ENCODE data around the gene EPB41L4A.

The EPB41L4A gene

GRCh38 chr5:112143690-112144089 is 275.4 kb downstream of the EPB41L4A start:
- no peak for DNase-seq

DNA sequence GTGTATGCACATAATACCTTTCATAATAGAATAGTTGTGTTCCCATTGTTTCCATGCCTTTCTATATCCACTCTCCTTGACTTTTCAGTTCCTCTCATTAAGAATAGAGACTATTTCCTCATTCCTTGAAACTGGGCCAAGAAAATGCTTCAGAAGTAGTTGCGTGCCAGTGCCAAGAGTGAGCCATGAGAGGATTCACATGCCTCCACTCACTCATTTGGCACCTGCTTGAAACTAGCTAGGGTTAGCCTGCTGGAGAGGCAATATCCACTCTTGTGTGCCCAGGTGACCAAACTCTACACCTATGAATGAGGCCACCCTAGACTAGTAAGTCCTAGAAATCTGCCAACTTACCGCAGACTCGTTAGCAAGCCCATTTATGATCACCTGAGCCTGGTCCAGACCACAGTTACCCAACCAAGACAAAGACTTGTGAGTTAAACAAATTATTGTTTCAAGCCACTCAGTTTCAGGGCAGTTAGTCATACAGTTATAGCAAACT is 276.3 kb downstream of the EPB41L4A start:
- no peak for DNase-seq

GRCh38 chr5:112141582-112141981 is 277.5 kb downstream of the EPB41L4A start:
- no peak for DNase-seq

DNA sequence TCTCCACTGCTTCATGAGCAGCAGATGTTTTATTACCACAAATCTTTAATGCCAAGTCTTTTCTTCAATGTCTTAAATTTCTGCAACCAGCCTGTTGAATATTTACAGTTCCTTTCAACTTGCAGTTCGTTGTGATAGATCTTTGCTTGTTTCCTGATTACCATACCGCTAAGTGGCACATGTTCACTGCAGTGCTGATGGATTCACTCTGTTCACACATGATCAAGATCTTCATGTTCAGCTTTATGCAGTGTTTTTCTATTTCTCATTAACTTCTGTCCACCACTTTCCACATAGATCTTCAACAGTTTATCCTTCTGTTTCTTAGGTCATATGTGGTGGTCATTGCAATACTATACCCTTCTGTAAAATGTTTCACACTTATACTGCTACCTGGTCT is 280.6 kb downstream of the EPB41L4A start:
- DNase-seq = no peak

GRCh38 chr5:112136773-112137172 is 282.3 kb downstream of the EPB41L4A start:
- no peak for DNase-seq

- DNase-seq = no peak
These were observed 291.2 kb downstream of the EPB41L4A start for GRCh38 chr5:112127861-112128260.

- no peak for DNase-seq
These were observed 292.1 kb downstream of the EPB41L4A start for GRCh38 chr5:112126982-112127381.

DNA sequence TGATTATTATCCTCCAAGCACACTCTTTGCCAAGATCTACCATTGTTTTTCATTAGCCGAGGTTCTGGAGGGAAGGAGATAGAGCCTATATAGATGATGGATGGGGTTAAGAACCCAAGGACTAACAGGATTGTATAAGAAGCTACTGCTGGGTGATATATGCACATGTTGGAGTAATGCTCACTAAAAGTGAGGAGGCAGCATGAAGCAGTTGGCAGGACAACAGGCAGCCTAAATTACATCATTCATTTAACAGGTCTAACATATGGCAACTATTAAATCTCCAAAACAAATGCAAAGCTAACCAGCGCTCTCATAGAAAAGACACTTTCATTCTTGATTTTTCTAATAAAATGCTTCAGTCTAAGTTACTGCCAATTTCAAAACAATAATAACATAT is 293.2 kb downstream of the EPB41L4A start:
- peak; percentile 91 for DNase-seq

DNA sequence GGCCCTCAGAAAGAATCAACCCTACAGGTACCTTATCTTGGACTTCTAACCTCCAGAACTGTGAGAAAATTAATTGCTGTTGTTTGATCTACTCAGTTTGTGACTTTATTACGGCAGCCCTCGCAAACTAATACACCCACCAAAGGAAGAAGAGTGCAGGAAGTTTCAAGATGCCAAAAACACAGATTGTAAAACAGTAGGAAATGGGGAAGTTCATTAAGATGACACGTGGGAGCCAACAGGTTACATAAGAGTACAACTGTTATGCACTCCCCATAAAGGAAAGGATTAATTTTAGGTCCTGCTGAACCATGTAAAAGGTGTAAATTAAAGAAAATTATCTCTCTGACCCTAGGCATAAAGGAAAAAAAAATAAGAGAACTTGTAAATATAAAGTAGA is 294.3 kb downstream of the EPB41L4A start:
- DNase-seq = no peak

- no peak for DNase-seq
These were observed 296.0 kb downstream of the EPB41L4A start for GRCh38 chr5:112123086-112123485.

DNA sequence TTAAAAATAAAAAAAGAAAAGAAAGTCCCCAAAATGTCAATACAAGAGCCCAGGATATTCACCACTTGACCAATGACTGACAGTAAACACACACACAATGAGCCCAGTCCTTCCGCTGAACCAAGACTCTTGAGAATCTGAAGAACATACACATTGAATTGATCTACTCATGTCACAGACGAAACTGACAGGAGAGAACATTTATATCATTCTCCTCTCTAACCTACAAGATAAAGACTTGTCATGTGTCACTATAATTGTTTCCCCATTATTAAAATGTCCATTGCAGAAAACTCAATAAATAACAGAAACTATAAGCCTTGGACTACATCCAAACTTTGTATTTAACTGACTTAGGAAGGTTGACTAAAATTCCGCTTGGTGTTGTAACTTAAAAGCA is 296.7 kb downstream of the EPB41L4A start:
- DNase-seq = no peak

GRCh38 chr5:112121258-112121657 is 297.8 kb downstream of the EPB41L4A start:
- DNase-seq = no peak

DNA sequence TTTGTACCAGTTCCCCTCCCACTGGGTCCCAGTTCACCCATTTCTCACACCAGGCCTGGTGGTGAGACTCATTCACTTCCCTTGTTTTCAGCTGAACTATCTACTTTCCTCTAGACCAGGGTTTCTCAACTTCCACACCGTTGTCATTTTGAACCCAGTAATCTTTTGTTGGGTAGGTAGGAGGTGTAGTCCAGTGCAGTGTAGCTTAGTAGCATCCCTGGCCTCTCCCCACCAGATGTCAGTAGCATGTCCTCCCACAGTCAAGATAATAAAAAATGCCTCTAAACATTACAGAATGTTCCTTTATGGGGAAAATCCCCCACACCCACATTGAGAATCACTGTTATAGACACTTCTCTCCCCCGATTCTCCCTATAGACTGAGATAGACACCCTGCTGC is 299.1 kb downstream of the EPB41L4A start:
- DNase-seq = no peak

DNA sequence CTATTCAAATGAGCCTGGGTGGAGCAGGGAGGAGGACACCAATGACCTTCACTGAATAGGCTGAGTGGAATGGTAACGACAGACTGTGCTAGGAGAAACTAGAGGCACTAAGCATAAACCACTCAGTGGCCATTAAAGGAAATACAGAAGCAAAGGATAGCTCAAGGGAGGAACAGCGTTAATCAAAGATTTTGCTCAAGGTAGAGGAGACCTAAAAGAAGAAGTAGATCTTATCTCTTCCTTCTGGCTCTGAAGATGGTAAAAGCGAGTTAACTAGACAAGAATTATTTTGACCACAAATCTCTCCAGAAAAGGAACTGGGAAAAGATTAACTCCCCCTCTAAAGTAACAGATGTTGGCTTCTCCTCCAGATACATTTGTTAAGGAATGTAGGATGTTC is 299.6 kb downstream of the EPB41L4A start:
- DNase-seq = no peak

GRCh38 chr5:112117551-112117950 is 301.5 kb downstream of the EPB41L4A start:
- no peak for DNase-seq

DNA sequence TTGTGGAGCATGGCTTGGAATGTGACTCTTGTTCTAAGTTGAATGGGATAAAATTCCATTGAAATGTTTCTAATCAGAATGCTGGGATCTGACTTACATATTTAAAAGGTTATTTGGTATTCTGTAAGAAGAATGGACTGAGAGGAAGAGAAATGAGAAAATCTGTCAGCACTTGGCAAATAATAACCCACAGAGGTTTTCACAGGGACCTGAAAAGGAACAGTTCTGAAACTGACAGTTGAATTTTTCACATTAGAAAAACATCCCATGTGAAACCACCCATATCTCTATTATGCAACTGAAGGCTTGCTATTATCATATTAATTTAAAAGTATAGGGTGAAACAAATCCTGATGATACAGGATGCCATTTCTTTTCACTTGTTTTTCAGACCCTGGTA is 302.7 kb downstream of the EPB41L4A start:
- DNase-seq = no peak

GRCh38 chr5:112113565-112113964 is 305.5 kb downstream of the EPB41L4A start:
- DNase-seq = no peak
